ENCODE results near the gene PCNX1. TPM values are rescaled to one million over a fixed set of nuclear protein-coding genes. Genes with fewer than 3 reads are reported as not detected.

Gene PCNX1
- total and polyA plus RNA-seq, 2 of the 4 experiments (the other 2 are of a cell fraction): 15.0 to 43.7 TPM

- dilution Hi-C loops (cut with HindIII; ENCODE audit: low sequenced_read_pairs, unreplicated experiment): no loop called here
- no peak overlapping the region for H2AFZ ChIP-seq (replicated peaks; ENCODE audit: low read length, poor library complexity)
These were observed 213.7 kb downstream of the PCNX1 start for GRCh38 chr14:71121001-71121400.

More at GRCh38 chr14:71121001-71121400, 213.7 kb downstream of the PCNX1 start:
- no peaks in the 10 kb centered on the region for H4K20me1 ChIP-seq (ENCODE audit: insufficient read depth, low read length)
- no peak overlapping the region for H2AK9ac ChIP-seq (replicated peaks; ENCODE audit: low read depth, low read length, poor library complexity)
- no peak overlapping the region for H3K18ac ChIP-seq (ENCODE audit: low read depth, low read length)
- peaks cover 9% of the 10 kb centered on the region for H3K9me1 ChIP-seq (ENCODE audit: insufficient read depth, low read length)
- H4K5ac ChIP-seq (ENCODE audit: low read depth, low read length): no peak overlapping the region
- no peak overlapping the region for H4K8ac ChIP-seq (ENCODE audit: low read depth in 2 of 2, low read length in 2 of 2)
- no peak overlapping the region for H3K4me3 ChIP-seq (ENCODE audit: insufficient read depth, low read depth, low read length)
- H3K27ac ChIP-seq (ENCODE audit: insufficient read depth, low read length): no peak overlapping the region
- H3K56ac ChIP-seq (ENCODE audit: extremely low read depth, insufficient read depth, low read length): no peak overlapping the region
- no peak overlapping the region for H3K23ac ChIP-seq (ENCODE audit: low read depth, low read length)
- H3K9me3 ChIP-seq (ENCODE audit: control insufficient read depth, insufficient read depth, low read length): no peaks in the 10 kb centered on the region
- no peak overlapping the region for H2BK15ac ChIP-seq (ENCODE audit: low read depth, low read length)
- no peak overlapping the region for H2AK5ac ChIP-seq (ENCODE audit: low read depth, low read length)
- H2BK5ac ChIP-seq (ENCODE audit: low read depth, low read length, poor library complexity, severe bottlenecking): no peak overlapping the region
- intact Hi-C loops (cut with micrococcal nuclease) (no loop called here), in situ Hi-C loops (cut with MboI; ENCODE audit: low sequenced_read_pairs) (no loop called here)
- DNase-seq (no peak), ATAC-seq (ENCODE audit: low read depth) (no peak)
- H3K9ac ChIP-seq (ENCODE audit: low read depth, low read length): no peak overlapping the region
- no TSS peak for BruUV-seq (replicated peaks)
- CTCF ChIA-PET: no interaction called here
- H2BK120ac ChIP-seq (ENCODE audit: low read depth, low read length): no peak overlapping the region
- no peaks in the 10 kb centered on the region for H3K27me3 ChIP-seq (ENCODE audit: control insufficient read depth, insufficient read depth, low read length)
- H4K91ac ChIP-seq (ENCODE audit: insufficient read depth, low read depth, low read length): no peak overlapping the region
- no peak overlapping the region for H3K4ac ChIP-seq (ENCODE audit: low read depth, low read length)
- WGBS, 2 experiments (ENCODE audit: extremely low coverage in 2 of 2, insufficient read length in 1 of 2): no CpG with 5 or more reads among the region's 1 CpG
- H2BK20ac ChIP-seq (ENCODE audit: low read depth, low read length): no peak overlapping the region
- H3K4me1 ChIP-seq (ENCODE audit: control insufficient read depth, insufficient read depth, low read length): peaks cover 10% of the 10 kb centered on the region
- peaks cover 6% of the 10 kb centered on the region; the same call in 1 of the 2 replicates for H3K36me3 ChIP-seq (ENCODE audit: control insufficient read depth, insufficient read depth, low read length)
- POLR2A ChIA-PET (ENCODE audit: unreplicated experiment): no interaction called here
- H3K79me1 ChIP-seq (ENCODE audit: low read depth in 1 of 2, low read length in 2 of 2): peaks cover 0 to 8% of the 10 kb centered on the region in 2 experiments; a peak in 1 of 4 replicates
- TF ChIP-seq MAFK (IDR thresholded peaks at IDR 0.05; ENCODE audit: low read depth, low read length) (no peak), MXI1 (IDR thresholded peaks at IDR 0.05; ENCODE audit: borderline replicate concordance, low read depth, low read length) (no peak), POLR2A (IDR thresholded peaks at IDR 0.05; ENCODE audit: low read depth, low read length) (no peak), CTCF (conservative IDR thresholded peaks at IDR 0.05; ENCODE audit: low read depth, low read length) (no peak), USF2 (IDR thresholded peaks at IDR 0.05; ENCODE audit: low read depth, low read length) (no peak), SMC3 (IDR thresholded peaks at IDR 0.05; ENCODE audit: low read depth, low read length) (no peak), MAZ (IDR thresholded peaks at IDR 0.05; ENCODE audit: borderline replicate concordance, low read depth, low read length) (no peak), BHLHE40 (IDR thresholded peaks at IDR 0.05; ENCODE audit: low read depth, low read length) (no peak), RCOR1 (IDR thresholded peaks at IDR 0.05; ENCODE audit: insufficient replicate concordance, low read length) (no peak), NFE2L2 (IDR thresholded peaks at IDR 0.05; ENCODE audit: low read depth, low read length) (no peak), CEBPB (IDR thresholded peaks at IDR 0.05; ENCODE audit: low read depth, low read length) (no peak)
- no peak overlapping the region for H3K4me2 ChIP-seq (ENCODE audit: low read depth, low read length)
- no peak overlapping the region for H3K14ac ChIP-seq (replicated peaks; ENCODE audit: low read depth, low read length)
